ENCODE data around the gene ATP1A1. TPM values are rescaled to one million over a fixed set of nuclear protein-coding genes. Genes with fewer than 3 reads are reported as not detected.

Gene ATP1A1
- total and polyA plus RNA-seq, 2 donors (not counting 1 experiment from before 2014, with no cell fraction given), result 141 to 230 TPM

DNA sequence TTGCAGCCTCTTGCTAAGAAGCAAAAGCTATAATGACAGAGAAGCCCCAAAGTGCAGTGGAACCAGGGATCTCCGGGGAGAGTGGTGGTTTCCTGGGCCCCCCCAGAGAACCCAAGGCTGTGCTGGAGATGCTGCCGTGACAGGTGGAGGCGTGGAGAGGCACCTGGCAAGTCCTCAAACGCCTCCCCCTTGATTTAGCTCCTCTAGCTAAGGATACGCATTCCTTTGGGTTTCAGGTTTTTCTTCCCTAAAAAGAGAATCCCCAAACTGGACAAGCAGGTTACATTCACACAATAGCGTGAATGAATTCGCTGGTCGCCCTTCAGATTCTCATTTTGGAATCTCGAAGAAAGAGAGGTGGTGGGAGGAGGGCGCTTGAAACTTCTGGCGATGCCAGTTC lies 853 bp upstream of the ATP1A1 start:
- Histone ChIP-seq H3K9ac (ENCODE audit: insufficient read depth, low read length) (no peak overlapping the region), H3K79me2 (ENCODE audit: control insufficient read depth, insufficient read depth, low read length) (peaks cover 29% of the 10 kb centered on the region)

DNA sequence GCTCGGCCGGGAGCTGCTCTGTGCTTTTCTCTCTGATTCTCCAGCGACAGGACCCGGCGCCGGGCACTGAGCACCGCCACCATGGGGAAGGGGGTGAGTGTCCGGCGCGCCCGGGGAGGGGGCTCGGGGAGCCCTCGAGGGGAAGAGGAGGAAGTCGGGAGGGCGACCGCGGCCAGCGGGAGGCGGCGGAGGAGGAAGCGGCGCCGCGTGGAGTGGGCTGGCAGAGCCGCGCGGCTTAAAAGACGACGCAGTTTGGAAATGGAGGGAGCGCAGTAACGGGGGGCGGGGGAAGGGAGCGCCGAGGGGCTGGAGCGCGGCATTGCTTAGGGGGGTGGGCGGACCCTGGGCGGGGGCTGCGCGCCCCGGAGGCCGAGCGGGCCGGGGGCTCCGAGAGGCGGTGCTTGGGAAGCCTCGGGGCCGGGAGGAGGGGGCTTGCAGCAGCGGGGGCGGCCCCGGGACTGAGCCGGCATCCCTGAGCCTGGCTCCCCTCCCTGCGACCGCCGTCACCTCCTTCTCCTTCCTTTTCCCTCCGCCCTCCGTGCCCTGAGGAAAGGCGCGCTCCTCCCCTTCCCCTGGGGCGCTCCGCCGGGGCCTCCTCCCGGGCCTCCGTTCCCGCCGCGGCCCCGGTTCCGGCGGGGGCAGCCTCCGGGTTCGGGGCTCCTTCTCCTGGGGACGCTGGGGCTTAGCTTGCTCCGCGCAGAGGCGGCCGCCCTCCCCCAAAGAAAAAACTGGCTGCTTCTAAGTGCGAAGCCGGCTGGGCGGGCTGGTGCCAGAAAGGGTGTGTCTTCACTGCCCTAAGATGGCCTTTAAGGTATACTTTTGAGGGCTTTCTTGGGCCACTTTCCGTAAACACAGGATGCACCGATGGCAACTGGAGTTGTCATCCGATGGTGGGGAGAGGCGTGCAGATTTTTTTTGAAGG lies 648 bp downstream of the ATP1A1 start:
- H2AFZ ChIP-seq (ENCODE audit: low read length), result peak overlapping the region; percentile 47
- peak overlapping the region; percentile 73 for H3K27ac ChIP-seq (ENCODE audit: insufficient read depth, low read length)
- no peaks in the 10 kb centered on the region for H4K20me1 ChIP-seq (ENCODE audit: control insufficient read depth, extremely low read depth, insufficient read depth, low read length)
- H3K36me3 ChIP-seq (ENCODE audit: control insufficient read depth, insufficient read depth, low read length), result no peaks in the 10 kb centered on the region
- peaks cover 26% of the 10 kb centered on the region for H3K4me1 ChIP-seq (ENCODE audit: control insufficient read depth, extremely low read depth, insufficient read depth, low read length)
- H3K9ac ChIP-seq (ENCODE audit: insufficient read depth, low read length), result peak overlapping the region; percentile 86
- H3K4me2 ChIP-seq (ENCODE audit: extremely low read depth, insufficient read depth, low read length), result peak overlapping the region; percentile 94
- TF ChIP-seq EZH2 (IDR thresholded peaks at IDR 0.05; ENCODE audit: low read length, missing control alignments), result no peak
- TF ChIP-seq, protein P1, sequence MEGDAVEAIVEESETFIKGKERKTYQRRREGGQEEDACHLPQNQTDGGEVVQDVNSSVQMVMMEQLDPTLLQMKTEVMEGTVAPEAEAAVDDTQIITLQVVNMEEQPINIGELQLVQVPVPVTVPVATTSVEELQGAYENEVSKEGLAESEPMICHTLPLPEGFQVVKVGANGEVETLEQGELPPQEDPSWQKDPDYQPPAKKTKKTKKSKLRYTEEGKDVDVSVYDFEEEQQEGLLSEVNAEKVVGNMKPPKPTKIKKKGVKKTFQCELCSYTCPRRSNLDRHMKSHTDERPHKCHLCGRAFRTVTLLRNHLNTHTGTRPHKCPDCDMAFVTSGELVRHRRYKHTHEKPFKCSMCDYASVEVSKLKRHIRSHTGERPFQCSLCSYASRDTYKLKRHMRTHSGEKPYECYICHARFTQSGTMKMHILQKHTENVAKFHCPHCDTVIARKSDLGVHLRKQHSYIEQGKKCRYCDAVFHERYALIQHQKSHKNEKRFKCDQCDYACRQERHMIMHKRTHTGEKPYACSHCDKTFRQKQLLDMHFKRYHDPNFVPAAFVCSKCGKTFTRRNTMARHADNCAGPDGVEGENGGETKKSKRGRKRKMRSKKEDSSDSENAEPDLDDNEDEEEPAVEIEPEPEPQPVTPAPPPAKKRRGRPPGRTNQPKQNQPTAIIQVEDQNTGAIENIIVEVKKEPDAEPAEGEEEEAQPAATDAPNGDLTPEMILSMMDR (conservative IDR thresholded peaks at IDR 0.05 in 1 of 2, IDR thresholded peaks at IDR 0.05 in 1 of 2; ENCODE audit: low read depth in 1 of 2, low read length in 2 of 2), result no peak
- peaks cover 6% of the 10 kb centered on the region for H3K27me3 ChIP-seq (ENCODE audit: control insufficient read depth, insufficient read depth, low read length)
- H3K4me3 ChIP-seq (replicated peaks in 1 of 4; ENCODE audit: control extremely low read depth in 1 of 4, insufficient read depth in 1 of 4, low read depth in 3 of 4, low read length in 4 of 4), result peak overlapping the region; percentile 73 to 92 (median 82)
- no peaks in the 10 kb centered on the region for H3K9me3 ChIP-seq (ENCODE audit: control insufficient read depth, insufficient read depth, low read depth, low read length)
- peaks cover 37% of the 10 kb centered on the region for H3K79me2 ChIP-seq (ENCODE audit: control insufficient read depth, insufficient read depth, low read length)
- peak; percentile 38 to 49 for DNase-seq (ENCODE audit: low read depth in 2 of 2)

More for the DNA sequence above, 853 bp upstream of the ATP1A1 start:
- no peaks in the 10 kb centered on the region for H4K20me1 ChIP-seq (ENCODE audit: control insufficient read depth, extremely low read depth, insufficient read depth, low read length)
- no peaks in the 10 kb centered on the region for H3K9me3 ChIP-seq (ENCODE audit: control insufficient read depth, insufficient read depth, low read depth, low read length)
- H3K4me3 ChIP-seq (replicated peaks in 1 of 4; ENCODE audit: control extremely low read depth in 1 of 4, insufficient read depth in 1 of 4, low read depth in 3 of 4, low read length in 4 of 4), result peak overlapping the region; percentile 58 to 85 (median 76)
- H3K36me3 ChIP-seq (ENCODE audit: control insufficient read depth, insufficient read depth, low read length), result no peaks in the 10 kb centered on the region
- no peak for DNase-seq (ENCODE audit: low read depth in 2 of 2)
- H3K27me3 ChIP-seq (ENCODE audit: control insufficient read depth, insufficient read depth, low read length), result peaks cover 11% of the 10 kb centered on the region
- no peak for TF ChIP-seq EZH2 (IDR thresholded peaks at IDR 0.05; ENCODE audit: low read length, missing control alignments)
- TF ChIP-seq, protein P1 (conservative IDR thresholded peaks at IDR 0.05 in 1 of 2, IDR thresholded peaks at IDR 0.05 in 1 of 2; ENCODE audit: low read depth in 1 of 2, low read length in 2 of 2), result no peak
- no peak overlapping the region for H3K27ac ChIP-seq (ENCODE audit: insufficient read depth, low read length)
- H3K4me1 ChIP-seq (ENCODE audit: control insufficient read depth, extremely low read depth, insufficient read depth, low read length), result peaks cover 16% of the 10 kb centered on the region
- H2AFZ ChIP-seq (ENCODE audit: low read length), result peak overlapping the region; percentile 44
- peak overlapping the region; percentile 69 for H3K4me2 ChIP-seq (ENCODE audit: extremely low read depth, insufficient read depth, low read length)

DNA sequence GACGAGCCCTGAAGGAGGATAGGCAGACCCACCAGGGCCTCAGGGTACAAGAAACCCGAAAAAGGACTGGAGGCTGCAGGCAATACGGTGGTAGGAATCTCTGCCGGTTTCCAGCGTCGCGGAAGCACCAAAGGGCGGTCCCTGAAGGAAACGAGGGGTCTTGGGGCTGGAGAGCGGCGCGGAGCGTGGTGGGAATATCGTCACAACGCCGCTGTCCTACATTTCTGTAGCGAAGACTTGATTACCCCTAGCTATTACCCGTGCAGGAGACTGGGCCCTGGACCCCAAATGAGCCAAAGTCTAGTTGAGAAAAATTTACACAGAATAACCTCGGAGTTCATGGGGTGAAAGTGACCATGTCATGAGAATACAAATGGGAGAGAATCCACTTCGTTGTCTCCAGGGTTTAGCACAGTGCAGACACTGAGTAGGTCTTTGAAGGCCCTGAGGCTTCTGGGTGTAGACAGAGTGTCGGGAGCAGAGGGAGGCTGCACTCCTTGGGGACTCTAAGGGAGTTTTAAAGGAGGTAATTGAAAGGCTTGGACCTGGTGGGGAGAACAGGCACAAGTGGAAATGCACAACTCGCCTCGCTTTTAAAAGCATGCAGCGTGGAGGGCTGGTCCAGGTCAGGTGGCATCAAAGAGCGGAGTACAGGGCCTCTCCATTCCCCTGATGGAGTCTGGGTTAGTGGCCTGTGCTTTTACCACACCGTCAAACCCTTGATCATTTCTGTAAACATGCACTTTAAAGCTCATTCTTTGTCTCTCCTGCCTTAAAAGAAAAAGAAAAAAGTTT lies 1.5 kb downstream of the ATP1A1 start:
- DNase-seq (ENCODE audit: low read depth in 2 of 2), result peak in 1 of 2 donors; percentile 20
- Histone ChIP-seq H3K9ac (ENCODE audit: insufficient read depth, low read length) (peak overlapping the region; percentile 86), H3K79me2 (ENCODE audit: control insufficient read depth, insufficient read depth, low read length) (peaks cover 44% of the 10 kb centered on the region), H3K27ac (ENCODE audit: insufficient read depth, low read length) (peak overlapping the region; percentile 73), H3K9me3 (ENCODE audit: control insufficient read depth, insufficient read depth, low read depth, low read length) (no peaks in the 10 kb centered on the region), H3K27me3 (ENCODE audit: control insufficient read depth, insufficient read depth, low read length) (peaks cover 6% of the 10 kb centered on the region), H3K36me3 (ENCODE audit: control insufficient read depth, insufficient read depth, low read length) (no peaks in the 10 kb centered on the region), H2AFZ (ENCODE audit: low read length) (peak overlapping the region; percentile 47), H4K20me1 (ENCODE audit: control insufficient read depth, extremely low read depth, insufficient read depth, low read length) (no peaks in the 10 kb centered on the region), H3K4me2 (ENCODE audit: extremely low read depth, insufficient read depth, low read length) (peak overlapping the region; percentile 94), H3K4me1 (ENCODE audit: control insufficient read depth, extremely low read depth, insufficient read depth, low read length) (peaks cover 26% of the 10 kb centered on the region), H3K4me3 (replicated peaks in 1 of 4; ENCODE audit: control extremely low read depth in 1 of 4, insufficient read depth in 1 of 4, low read depth in 3 of 4, low read length in 4 of 4) (peak overlapping the region; percentile 73 to 92 (median 82))
- TF ChIP-seq, protein P1 (conservative IDR thresholded peaks at IDR 0.05 in 1 of 2, IDR thresholded peaks at IDR 0.05 in 1 of 2; ENCODE audit: low read depth in 1 of 2, low read length in 2 of 2), result no peak
- TF ChIP-seq EZH2 (IDR thresholded peaks at IDR 0.05; ENCODE audit: low read length, missing control alignments), result no peak
